ENCODE results near the gene WDR91.

DNA sequence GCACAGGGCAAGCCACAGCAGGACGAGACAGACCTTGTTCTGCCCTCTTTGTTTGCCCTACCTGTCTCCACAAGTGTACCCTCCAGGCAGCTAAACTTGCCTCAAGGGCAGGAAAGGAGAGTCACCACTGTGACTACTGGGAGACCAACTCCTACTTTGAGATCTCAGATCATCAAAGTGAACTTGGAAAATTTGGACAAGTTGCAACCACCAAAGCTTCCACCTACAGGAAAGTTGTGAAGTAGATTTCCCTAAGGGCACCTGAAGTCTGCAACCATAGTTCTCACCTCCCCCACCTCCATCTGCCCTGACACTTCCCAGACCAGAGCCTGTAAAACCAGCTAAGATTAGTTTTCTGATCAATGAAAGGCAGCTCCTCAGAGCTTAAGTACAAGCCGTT lies 2.5 kb upstream of the WDR91 start:
- TF ChIP-seq, protein P1, sequence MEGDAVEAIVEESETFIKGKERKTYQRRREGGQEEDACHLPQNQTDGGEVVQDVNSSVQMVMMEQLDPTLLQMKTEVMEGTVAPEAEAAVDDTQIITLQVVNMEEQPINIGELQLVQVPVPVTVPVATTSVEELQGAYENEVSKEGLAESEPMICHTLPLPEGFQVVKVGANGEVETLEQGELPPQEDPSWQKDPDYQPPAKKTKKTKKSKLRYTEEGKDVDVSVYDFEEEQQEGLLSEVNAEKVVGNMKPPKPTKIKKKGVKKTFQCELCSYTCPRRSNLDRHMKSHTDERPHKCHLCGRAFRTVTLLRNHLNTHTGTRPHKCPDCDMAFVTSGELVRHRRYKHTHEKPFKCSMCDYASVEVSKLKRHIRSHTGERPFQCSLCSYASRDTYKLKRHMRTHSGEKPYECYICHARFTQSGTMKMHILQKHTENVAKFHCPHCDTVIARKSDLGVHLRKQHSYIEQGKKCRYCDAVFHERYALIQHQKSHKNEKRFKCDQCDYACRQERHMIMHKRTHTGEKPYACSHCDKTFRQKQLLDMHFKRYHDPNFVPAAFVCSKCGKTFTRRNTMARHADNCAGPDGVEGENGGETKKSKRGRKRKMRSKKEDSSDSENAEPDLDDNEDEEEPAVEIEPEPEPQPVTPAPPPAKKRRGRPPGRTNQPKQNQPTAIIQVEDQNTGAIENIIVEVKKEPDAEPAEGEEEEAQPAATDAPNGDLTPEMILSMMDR (IDR thresholded peaks at IDR 0.05): no peak
- TF ChIP-seq CHD2 (IDR thresholded peaks at IDR 0.05; ENCODE audit: low read length, partially characterized antibody) (no peak), POLR2A (IDR thresholded peaks at IDR 0.05; ENCODE audit: low read length) (no peak), CBX8 (IDR thresholded peaks at IDR 0.05) (no peak), RFX5 (IDR thresholded peaks at IDR 0.05) (no peak), SREBF2 (IDR thresholded peaks at IDR 0.05) (no peak), RAD21 (conservative IDR thresholded peaks at IDR 0.05 in 1 of 2, IDR thresholded peaks at IDR 0.05 in 1 of 2) (no peak)
